ENCODE measurements around the gene TBX6. TPM values are rescaled to one million over a fixed set of nuclear protein-coding genes. Genes with fewer than 3 reads are reported as not detected.
"Not testable (repeated sequence)": the region's sequence is repeated elsewhere in the genome, so short reads cannot be mapped to it uniquely, and the experiment has no call there.

The TBX6 gene
- total RNA-seq (2014; rRNA removed; shearing (Covaris generic)): 0.10 and 0.48 TPM in 2 replicates

GRCh38 chr16:30091474-30092372 is at the start of gene TBX6:
Gene TBX6, minus strand, starts transcription at chr16:30091924. Its CDS starts 731 bp downstream, at chr16:30091193.
- DNase-seq (ENCODE audit: low read depth): peak; percentile 87

DNA sequence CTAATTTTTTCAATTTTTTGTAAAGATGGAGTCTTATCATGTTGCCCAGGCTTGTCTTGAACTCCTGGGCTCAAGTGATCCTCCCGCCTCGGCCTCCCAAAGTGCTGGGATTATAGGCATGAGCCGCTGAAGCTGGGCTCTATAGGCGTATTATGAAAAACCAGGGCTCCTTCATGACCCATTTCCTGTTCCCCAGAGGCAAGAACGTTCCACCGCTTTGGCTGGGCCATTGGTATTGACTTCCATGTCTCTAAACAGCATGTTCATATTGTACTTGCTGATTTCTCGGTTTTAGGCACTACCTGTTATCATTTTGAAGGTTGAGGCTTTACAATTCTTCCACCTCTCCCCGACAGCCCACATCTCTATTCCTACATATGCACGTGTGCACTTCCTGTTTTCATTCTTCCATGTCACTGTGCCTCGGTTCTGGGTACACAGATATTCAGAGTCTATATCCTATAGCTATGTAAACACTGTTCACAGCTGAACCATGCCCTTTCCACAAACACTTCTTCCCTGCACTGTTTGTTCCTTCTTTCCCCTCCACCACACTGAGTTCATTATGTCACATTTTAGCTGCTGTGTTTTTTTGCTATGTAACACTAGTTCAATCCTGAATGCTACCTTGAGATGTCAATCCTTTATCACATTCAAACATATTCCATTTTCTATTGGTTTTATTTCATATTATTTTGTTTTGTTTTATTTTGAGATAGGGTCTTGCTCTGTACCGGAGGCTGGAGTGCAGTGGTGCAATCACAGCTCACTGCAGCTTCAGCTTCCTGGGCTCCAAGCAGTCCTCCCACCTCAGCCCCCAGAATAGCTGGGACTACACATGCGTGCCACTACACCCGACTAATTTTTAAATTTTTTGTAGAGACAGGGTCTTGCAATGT is 48.1 kb upstream of the TBX6 start:
- no peak for DNase-seq (ENCODE audit: low read depth)

- no peak for DNase-seq (ENCODE audit: low read depth)
These were observed 46.2 kb upstream of the TBX6 start for GRCh38 chr16:30137897-30138296.

DNA sequence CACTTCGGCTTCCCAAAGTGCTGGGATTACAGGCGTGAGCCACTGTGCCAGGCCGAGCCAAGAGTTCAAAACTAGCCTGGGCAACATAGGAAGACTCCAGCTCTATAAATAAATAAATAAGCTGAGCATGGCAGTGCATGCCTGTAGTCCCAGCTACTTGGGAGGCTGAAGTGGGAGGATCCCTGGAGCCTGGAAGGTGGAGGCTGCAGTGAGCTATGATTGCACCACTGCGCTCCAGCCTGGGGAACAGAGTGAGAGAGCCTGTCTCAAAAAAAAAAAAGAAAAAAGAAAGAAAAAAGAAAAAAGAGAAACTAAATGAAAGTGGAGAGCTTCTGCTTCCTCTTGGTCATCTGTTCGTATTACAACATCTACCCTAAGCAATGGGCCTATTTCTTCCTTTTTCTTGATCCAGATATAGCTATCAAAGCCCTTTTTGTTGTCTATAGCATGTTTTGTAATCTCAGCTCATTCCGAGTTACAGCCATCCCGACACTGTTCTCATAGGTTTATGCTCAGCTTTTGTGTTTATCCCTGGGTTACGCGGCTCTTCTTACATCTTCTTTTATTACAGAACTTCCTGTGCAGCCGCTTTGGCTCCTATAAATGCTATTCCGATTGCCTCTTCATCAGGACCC is 45.4 kb upstream of the TBX6 start:
- DNase-seq (ENCODE audit: low read depth): no peak

- DNase-seq (ENCODE audit: low read depth): no peak
These were observed 40.9 kb upstream of the TBX6 start for GRCh38 chr16:30132591-30132990.

DNA sequence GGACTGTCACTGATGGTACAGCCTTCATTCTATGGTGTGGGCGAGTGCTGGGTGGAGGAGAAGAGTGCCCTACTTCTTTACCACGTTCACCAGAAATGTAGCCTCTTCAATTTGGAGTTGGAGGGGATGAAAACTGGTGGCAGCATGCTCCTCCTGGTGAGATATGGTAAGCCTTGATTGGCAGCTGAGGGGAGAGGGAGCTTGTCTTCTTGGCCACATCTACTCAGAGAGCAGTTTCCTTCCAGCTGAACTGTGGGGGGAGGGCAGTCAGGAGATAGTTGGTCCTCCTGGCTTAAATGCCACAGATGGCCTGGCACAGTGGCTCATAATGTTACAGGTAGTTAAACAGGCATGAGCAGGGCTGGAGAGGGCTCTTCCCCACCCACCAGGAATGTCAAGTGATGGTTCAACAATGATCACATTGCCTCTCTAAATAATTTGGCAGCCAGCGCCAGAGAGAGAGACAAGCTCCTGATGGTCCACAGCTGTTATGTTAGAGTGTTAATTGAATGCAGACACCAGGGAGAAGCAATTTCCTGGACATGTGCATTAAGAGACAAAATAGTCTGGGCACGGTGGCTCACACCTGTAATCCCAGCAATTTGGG is 40.2 kb upstream of the TBX6 start:
- DNase-seq (ENCODE audit: low read depth): no peak

- no peak for DNase-seq (ENCODE audit: low read depth)
These were observed 36.3 kb upstream of the TBX6 start for GRCh38 chr16:30127993-30128392.

DNA sequence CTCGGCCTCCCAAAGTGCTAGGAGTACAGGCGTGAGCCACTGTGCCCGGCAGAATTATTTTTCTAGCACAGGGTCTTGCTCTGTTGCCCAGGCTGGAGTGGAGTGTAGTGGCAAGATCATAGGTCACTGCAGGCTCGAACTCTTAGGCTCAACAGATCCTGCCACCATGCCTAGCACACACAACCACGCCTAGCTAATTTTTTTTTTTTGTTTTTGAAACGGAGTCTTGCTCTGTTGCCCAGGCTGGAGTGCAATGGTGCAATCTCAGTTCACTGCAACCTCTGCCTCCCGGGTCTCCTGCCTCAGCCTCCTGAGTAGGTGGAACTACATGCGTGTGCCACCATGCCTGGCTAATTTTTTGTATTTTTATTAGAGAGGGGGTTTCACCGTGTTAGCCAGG is 34.0 kb upstream of the TBX6 start:
- DNase-seq (ENCODE audit: low read depth): not testable (repeated sequence)

- no peak for DNase-seq (ENCODE audit: low read depth)
These were observed 33.3 kb upstream of the TBX6 start for GRCh38 chr16:30124985-30125379.

- no peak for DNase-seq (ENCODE audit: low read depth)
These were observed 31.0 kb upstream of the TBX6 start for GRCh38 chr16:30122604-30123160.

- no peak for DNase-seq (ENCODE audit: low read depth)
These were observed 30.2 kb upstream of the TBX6 start for GRCh38 chr16:30121741-30122571.

DNA sequence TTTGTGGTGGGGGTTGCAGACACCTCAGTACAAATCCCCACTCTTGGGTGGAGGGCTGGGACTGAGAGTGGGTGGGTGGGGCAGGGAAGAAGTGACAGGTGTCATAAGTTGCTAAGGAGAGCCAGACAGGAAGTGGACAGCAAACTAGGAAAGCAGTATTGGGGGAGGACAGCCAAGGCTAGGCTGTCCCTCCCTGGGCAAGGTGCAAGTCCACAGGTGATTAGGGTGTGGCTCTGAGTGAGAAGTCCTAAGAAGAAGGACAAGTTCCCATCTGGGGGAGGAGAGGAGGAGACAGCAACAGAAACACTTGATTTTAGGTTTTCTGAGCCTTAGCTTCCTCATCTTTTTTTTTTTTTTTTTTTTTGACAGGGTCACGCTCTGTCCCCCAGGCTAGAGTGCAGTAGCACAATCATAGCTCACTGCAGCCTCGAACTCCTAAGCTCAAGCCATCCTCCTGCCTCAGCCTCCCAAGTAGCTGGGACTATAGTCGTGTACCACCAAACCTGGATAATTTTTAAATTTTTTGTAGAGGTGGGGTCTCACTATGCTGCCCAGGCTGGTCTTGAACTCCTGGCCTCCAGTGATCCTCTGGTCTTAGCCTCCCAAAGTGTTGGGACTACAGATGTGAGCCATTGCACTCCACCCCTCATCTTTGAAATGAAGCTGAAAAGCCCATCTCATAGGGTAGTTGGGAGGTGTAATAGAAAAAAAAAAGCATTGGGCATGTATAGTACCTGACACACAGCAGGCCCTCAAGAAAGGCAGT is 28.8 kb upstream of the TBX6 start:
- no peak for DNase-seq (ENCODE audit: low read depth)

DNA sequence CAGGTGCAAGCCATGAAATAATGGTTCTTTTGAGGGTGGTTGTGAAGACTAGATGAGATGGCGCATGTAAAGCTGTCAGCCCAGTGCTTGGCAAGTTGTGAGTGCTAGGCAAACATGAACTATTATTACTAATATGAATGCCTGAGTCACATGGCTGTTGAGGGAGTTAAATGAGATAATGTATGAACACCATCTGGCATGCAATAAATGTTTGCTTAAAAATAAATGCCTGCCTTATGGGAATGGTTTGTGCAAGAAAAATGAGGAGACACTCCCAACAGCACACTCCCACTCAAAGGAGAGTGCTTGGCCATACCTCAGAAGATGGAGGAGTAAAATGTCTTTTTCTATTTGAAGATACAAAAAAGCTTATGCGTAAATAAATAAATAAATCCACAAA is 27.7 kb upstream of the TBX6 start:
- no peak for DNase-seq (ENCODE audit: low read depth)

DNA sequence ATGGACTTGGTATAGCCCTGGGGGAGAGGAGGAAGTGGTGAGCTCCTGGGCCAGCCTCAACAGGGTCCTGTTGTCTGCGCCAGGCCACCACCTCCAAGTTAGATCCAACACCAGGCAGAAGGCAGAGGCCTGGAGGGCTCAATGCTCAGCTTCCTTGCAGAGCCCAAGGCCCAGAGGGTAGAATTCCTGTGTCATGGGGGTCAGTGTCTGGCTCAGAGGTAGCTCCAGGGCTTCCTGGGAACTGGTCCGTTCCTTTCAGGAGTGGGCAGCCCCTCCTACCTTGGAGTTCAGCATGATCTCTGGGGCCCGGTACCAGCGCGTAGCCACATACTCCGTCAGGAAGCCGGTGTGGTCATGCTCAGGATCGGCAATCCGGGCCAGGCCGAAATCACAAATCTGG is 26.0 kb upstream of the TBX6 start:
- DNase-seq (ENCODE audit: low read depth): no peak

DNA sequence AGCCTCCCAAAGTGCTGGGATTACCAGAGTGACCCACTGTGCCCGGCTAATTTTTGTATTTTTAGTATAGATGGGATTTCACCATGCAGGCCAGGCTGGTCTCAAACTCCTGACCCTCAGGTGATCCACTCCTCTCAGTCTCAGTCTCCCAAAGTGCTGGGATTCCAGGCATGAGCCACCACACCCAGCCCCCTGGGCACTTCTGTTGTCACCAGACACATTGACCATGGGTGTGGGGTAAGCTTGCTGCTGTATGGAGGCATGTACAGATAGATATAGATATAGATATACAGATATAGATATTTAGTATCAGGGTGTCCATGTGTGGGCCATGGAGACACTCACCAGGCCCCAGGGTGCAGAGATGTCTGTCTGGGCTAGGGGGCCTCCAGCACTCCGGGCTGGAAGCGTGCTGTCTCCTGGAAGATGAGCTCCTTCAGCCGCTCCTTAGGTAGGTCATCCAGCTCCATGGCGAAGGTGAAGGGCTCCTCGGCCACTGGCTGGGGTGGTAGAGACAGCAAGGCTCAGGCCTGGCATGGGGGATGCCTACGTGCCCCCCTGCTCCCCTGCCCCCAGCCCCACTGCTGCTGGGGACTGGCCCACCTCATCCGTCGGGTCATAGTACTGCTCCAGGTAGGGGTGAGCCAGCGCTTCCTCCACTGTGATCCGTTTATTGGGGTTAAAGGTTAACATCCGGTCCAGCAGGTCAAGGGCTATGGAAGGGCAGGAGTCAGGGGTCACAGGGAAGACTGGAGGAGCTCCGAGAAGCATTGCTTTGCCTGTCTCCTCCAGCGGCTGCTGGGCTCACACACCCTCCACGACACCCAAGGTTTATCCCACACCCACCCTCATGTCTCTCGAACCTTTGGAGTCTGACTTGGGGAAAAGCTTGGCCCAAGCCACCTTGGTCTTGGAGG is 24.8 kb upstream of the TBX6 start:
- no peak for DNase-seq (ENCODE audit: low read depth)

DNA sequence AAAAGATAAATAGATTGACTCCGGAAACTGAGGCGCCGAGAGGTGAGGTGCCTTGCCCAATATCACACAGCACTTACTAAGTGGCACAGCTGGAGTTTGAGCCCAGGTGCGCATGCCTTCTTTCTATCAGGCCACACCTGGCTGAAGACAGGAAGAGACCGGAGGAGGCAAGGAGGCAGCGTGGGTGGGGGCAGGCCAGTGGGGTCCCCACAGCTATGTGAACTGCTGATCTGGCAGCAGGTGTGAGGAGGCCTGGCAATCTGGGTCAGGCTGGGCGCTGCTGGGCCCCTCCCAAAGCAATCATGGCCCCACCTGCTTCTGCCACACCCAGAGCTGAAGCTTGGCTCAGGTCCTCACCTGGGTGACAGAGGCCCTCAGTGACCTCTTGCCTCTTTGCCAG is 23.5 kb upstream of the TBX6 start:
- DNase-seq (ENCODE audit: low read depth): no peak

- DNase-seq (ENCODE audit: low read depth): not testable (repeated sequence)
These were observed 23.1 kb upstream of the TBX6 start for GRCh38 chr16:30114833-30115232.

DNA sequence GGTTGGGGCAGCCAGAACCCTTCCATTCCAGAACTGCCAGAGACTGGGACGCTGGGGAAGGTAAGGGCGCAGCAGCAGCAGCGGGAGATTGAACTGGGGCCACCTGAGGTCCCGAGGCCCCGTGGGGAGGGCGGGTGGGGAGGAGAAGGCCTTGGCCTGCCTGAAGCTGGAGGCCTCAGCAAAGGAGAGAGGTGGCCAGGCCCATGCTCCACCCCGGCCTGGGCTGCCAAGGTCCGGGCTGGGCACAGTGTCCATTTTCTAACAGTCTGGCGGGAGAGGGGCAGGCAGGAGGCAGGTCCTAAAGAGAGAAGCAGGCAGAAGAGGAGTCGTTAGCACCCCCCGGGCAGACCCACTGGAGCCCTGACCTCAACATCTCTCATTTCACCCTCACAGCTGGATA is 22.7 kb upstream of the TBX6 start:
- DNase-seq (ENCODE audit: low read depth): no peak

Measured in RPMI7951 (cell line).